ENCODE data around the gene SNRNP25. TPM values are rescaled to one million over a fixed set of nuclear protein-coding genes. Genes with fewer than 3 reads are reported as not detected.

SNRNP25 gene
- total and polyA plus RNA-seq, 3 donors from 2014 or later = 12.8 to 26.9 (median 17.5) TPM

DNA sequence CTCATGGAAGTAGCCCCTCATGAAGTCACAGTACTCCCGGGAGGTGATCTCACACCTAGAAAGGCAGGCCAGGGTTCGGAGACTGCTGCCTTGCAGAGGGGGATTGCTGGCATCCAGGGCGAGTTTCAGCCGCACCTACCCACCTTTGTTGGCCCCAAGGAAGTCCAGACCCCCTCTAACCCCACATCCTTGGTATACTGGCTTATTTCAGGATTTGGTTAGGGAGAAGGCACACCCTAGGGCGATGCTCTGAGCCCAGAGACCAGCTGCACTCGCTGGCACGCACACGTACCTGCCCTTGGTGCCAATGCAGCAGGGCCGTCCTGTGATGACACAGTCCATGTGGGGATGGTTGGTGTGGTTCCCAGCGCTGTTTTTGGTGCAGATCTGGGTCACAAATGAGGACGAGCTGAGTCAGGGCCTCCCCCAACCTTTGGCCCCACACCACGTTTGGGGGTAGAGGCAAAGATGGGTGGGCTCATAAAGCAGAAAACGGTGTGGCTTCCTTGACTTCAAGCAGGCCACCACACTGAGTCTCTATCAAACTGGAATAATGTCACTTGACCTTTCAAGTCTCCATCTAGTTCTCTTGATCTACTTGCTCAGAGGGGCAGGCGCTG is 5.9 kb downstream of the SNRNP25 start:
- 85 to 90% methylated on average over 8 to 14 of the region's 14 CpGs for WGBS, 2 donors
- TF ChIP-seq, protein P1, sequence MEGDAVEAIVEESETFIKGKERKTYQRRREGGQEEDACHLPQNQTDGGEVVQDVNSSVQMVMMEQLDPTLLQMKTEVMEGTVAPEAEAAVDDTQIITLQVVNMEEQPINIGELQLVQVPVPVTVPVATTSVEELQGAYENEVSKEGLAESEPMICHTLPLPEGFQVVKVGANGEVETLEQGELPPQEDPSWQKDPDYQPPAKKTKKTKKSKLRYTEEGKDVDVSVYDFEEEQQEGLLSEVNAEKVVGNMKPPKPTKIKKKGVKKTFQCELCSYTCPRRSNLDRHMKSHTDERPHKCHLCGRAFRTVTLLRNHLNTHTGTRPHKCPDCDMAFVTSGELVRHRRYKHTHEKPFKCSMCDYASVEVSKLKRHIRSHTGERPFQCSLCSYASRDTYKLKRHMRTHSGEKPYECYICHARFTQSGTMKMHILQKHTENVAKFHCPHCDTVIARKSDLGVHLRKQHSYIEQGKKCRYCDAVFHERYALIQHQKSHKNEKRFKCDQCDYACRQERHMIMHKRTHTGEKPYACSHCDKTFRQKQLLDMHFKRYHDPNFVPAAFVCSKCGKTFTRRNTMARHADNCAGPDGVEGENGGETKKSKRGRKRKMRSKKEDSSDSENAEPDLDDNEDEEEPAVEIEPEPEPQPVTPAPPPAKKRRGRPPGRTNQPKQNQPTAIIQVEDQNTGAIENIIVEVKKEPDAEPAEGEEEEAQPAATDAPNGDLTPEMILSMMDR (IDR thresholded peaks at IDR 0.05) = no peak
- TF ChIP-seq POLR2A (IDR thresholded peaks at IDR 0.05) = no peak
- H3K27me3 ChIP-seq = no peaks in the 10 kb centered on the region
- H3K27ac ChIP-seq = no peak overlapping the region
- no peaks in the 10 kb centered on the region for H3K9me3 ChIP-seq
- no peak for DNase-seq
- H3K4me3 ChIP-seq = no peak overlapping the region
- H3K4me1 ChIP-seq = no peaks in the 10 kb centered on the region
- intact Hi-C loops (cut with DNase I; ENCODE audit: low total_unique reads) = no loop called here
- no peaks in the 10 kb centered on the region for H3K36me3 ChIP-seq (ENCODE audit: low read depth, missing control alignments)

DNA sequence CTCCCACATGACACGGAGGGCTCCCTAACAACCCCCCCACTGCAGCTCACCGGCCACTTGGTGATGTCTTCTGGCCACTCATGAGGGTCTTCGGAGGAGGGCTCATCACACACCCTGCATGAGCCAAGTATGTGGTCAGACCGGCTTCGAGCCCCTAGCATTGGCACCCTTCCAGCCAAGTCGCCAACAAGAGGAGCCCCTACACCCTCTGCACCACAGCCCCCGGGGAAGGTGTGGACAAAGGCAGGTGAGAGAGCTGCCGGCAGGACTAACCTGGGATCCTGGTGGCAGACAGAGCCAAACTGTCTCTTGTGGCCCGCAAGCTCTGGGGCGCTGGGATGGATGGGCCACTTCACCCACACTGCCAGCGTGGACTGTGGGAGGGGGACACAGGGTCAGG is 6.5 kb downstream of the SNRNP25 start:
- Histone ChIP-seq H3K27me3 (no peaks in the 10 kb centered on the region), H3K36me3 (ENCODE audit: low read depth, missing control alignments) (no peaks in the 10 kb centered on the region), H3K4me3 (no peak overlapping the region), H3K9me3 (no peaks in the 10 kb centered on the region), H3K27ac (no peak overlapping the region), H3K4me1 (no peaks in the 10 kb centered on the region)
- 76 to 81% methylated on average over 9 to 11 of the region's 11 CpGs for WGBS, 2 donors
- DNase-seq = no peak
- no peak for TF ChIP-seq POLR2A (IDR thresholded peaks at IDR 0.05)
- TF ChIP-seq, protein P1 (IDR thresholded peaks at IDR 0.05) = no peak
- intact Hi-C loops (cut with DNase I; ENCODE audit: low total_unique reads) = no loop called here

- Histone ChIP-seq H3K27ac (no peak overlapping the region), H3K27me3 (no peaks in the 10 kb centered on the region), H3K4me1 (peaks cover 5% of the 10 kb centered on the region), H3K4me3 (peak overlapping the region in 1 of 2 donors; percentile 1), H3K36me3 (ENCODE audit: low read depth, missing control alignments) (no peaks in the 10 kb centered on the region), H3K9me3 (no peaks in the 10 kb centered on the region)
- intact Hi-C loops (cut with DNase I; ENCODE audit: low total_unique reads) = no loop called here
- 68 to 73% methylated on average over 44 to 89 of the region's 89 CpGs for WGBS, 2 donors
- no peak for TF ChIP-seq POLR2A (IDR thresholded peaks at IDR 0.05)
- TF ChIP-seq, protein P1 (IDR thresholded peaks at IDR 0.05) = no peak
- no peak for DNase-seq
These were observed 7.6 kb downstream of the SNRNP25 start for GRCh38 chr16:60929-61878.

GRCh38 chr16:61879-62281 is 8.3 kb downstream of the SNRNP25 start:
- Histone ChIP-seq H3K36me3 (ENCODE audit: low read depth, missing control alignments) (no peaks in the 10 kb centered on the region), H3K4me3 (no peak overlapping the region), H3K4me1 (peaks cover 8% of the 10 kb centered on the region), H3K9me3 (no peaks in the 10 kb centered on the region), H3K27me3 (no peaks in the 10 kb centered on the region), H3K27ac (no peak overlapping the region)
- intact Hi-C loops (cut with DNase I; ENCODE audit: low total_unique reads) = no loop called here
- no peak for DNase-seq
- WGBS, 2 donors = 79 to 89% methylated on average over 12 to 32 of the region's 32 CpGs
- TF ChIP-seq, protein P1 (IDR thresholded peaks at IDR 0.05) = no peak
- TF ChIP-seq POLR2A (IDR thresholded peaks at IDR 0.05) = no peak
